Choroid plexus epithelial cell (primary cell): ENCODE measurements around the gene SMARCC2.

Source experiments
- DNase-seq: peaks from one replicate; pipeline ENCODE4 v3.0.0-alpha.2; 2010; ENCODE audit warnings: low read depth
- H3K4me3 ChIP-seq: 2 replicates; pipeline ENCODE4 v1.5.1; 2011; ENCODE audit warnings: low read depth, mild to moderate bottlenecking, control low read depth, low read length, moderate library complexity
- TF ChIP-seq, protein P1 (sequence below): conservative IDR thresholded peaks from 2 replicates; pipeline ENCODE4 v1.5.1; 2011; ENCODE audit warnings: low read depth, mild to moderate bottlenecking, control low read depth, inconsistent platforms, low read length, moderate library complexity

The SMARCC2 gene

DNA sequence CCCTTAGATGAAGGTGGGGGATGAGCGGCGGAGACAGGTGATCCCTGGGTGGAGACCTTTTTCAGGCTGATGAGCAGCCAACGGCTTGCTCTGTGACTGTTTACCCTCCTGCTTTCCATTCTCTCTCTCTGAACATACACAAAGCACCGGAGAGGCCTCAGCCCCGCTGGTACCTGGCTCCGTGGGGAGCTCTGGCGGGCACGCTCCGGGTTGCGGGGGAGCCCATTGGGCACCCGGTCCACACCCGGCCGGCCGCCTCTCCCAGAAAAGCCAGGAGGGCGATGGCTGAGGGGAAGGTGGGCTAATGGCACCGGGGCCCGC lies 545 bp downstream of the SMARCC2 start:
- DNase-seq: no peak
- peak overlapping the region; percentile 77 for H3K4me3 ChIP-seq
- TF ChIP-seq, protein P1, sequence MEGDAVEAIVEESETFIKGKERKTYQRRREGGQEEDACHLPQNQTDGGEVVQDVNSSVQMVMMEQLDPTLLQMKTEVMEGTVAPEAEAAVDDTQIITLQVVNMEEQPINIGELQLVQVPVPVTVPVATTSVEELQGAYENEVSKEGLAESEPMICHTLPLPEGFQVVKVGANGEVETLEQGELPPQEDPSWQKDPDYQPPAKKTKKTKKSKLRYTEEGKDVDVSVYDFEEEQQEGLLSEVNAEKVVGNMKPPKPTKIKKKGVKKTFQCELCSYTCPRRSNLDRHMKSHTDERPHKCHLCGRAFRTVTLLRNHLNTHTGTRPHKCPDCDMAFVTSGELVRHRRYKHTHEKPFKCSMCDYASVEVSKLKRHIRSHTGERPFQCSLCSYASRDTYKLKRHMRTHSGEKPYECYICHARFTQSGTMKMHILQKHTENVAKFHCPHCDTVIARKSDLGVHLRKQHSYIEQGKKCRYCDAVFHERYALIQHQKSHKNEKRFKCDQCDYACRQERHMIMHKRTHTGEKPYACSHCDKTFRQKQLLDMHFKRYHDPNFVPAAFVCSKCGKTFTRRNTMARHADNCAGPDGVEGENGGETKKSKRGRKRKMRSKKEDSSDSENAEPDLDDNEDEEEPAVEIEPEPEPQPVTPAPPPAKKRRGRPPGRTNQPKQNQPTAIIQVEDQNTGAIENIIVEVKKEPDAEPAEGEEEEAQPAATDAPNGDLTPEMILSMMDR: no peak

DNA sequence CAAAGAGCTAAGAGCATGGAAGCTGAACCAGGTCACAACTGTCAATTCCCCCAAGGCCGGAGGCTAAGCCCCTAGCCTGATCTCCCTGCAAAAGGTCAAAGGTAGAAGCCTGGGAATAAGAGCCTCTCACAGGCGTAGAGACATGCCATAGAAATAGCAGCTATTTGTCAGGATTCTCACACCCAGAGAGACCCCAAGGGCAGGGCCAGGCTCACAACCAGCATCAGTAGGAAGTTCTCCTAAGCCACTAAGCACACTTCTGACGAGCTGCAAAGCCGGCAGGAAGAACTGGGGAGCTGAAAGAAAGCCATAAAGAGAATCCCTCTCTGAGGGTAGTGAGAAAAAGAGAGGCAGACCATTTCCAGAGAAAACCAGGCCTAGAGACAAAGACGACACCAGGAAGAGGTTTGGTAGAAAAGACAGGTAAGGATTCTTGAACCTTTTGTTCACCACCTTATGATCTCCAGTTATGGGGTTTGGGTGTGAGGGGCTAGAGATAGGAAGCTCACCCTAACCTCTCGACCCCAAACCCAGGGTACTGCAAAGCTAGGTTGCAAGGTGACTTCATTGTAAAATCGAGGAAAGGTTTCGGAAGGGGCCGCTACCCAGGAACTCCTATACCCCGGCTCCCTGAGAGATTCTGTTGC lies 1.0 kb downstream of the SMARCC2 start:
- TF ChIP-seq, protein P1: no peak
- peak; percentile 32 for DNase-seq
- H3K4me3 ChIP-seq: peak overlapping the region; percentile 77

DNA sequence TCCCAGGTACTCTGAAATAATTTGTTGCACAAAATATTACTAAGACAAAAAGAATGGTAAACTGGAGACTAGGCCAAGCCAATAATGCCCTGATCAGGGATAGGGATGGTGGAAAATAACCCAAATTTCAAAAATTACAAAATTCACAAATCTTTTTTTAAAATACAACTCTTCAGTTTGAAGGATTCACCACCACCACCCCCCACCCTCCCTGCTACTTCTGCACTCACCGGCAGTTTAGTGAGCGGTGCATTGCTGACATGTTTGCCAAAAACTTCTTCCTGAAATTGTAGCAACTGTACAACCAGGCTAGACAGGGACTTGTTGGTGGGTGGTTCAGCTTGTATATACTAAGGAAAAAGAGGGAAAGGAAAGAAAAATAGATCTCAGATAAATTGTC lies 2.3 kb downstream of the SMARCC2 start:
- no peak overlapping the region for H3K4me3 ChIP-seq
- DNase-seq: no peak
- TF ChIP-seq, protein P1: no peak

DNA sequence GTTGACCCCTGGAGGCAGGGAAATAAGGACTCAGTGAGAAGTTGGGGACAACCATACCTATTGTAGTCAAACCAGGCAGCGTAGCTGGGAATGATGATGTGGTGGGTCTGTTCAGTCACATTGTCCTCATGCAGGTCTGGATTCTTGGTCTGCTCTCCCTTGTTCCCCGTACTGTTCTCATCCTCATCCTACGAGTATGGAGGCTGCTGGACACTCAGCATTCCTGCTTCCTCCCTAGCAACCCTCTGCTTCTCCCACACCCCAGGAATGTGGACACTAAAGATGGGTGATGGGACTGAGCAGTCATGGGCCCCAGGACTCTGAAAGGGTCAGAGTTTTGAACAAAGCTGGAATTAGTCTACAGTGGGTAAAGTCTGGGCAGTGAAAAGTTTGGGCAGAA lies 10.9 kb downstream of the SMARCC2 start:
- no peak for DNase-seq
- TF ChIP-seq, protein P1: no peak
- H3K4me3 ChIP-seq: no peak overlapping the region

DNA sequence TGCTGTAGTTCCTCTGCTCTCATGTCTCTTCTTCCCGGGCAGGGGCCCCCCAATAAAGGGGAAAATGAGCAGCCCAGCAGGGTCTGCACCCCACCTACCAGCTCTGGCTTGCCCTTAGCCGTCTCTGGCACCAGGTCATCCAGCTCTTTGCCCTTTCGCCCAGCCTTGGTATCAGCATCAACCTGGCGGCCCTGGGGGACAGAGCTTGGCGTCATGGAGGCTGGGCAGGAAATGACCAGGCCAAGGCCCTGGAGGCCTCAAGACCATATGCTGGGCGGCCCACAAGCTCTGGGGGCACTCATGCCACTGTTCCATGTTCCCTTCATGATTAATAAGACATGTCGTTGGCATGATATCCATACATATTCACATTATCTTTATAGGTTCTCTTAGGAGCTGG lies 16.4 kb downstream of the SMARCC2 start:
- no peak overlapping the region for H3K4me3 ChIP-seq
- no peak for DNase-seq
- TF ChIP-seq, protein P1: no peak

DNA sequence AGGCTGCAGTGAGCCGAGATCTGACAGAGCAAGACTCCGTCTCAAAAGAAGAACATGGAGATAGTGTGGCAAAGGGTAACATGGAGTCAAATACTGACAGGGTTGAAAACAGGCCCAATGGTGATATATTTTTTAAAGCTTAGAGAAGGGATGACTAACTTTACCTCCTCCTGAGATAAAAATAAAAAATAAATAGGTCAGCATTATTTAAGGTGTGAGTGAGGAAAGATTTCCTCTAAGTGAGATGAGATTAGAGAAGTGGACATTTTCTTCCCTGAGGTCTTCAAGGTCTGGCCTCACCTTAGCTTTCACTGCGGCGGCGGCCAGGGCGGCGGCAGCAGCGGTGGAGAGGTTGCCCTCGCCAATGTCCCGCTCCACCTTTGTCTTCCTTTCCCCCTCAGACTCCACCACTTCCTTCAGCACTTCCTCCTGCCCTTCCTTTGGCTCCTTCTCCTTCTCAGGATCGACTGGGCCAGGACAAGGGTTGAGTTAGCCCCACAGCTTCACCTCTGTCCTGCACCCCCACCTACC lies 20.0 kb downstream of the SMARCC2 start:
- no peak for DNase-seq
- no peak overlapping the region for H3K4me3 ChIP-seq
- TF ChIP-seq, protein P1: no peak

DNA sequence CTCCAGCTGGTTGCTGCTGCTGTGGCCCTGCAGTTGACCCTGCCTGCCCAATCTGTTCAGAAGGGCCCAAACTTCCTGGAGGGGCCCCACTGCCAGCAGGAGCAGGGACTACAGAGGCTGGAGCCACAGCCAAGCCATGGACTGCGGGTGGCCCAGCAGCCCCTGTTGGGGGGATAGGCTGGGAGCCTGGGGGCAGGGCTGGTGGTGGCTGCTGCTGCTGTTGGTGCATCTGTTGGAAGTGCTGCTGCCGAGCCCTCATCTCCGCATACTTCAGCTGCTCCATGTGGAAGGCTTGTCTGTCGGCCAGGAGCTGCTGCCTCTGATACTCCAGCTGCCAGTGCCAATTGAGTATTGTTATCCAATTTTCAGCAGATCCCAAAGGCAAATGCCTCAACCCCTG lies 23.9 kb downstream of the SMARCC2 start:
- DNase-seq: no peak
- H3K4me3 ChIP-seq: no peak overlapping the region
- TF ChIP-seq, protein P1: no peak
